NCI-H2029 (cell line): Measurements from ENCODE around the gene POLE3.
"Not testable (repeated sequence)": the region's sequence is repeated elsewhere in the genome, so short reads cannot be mapped to it uniquely, and the experiment has no call there.

ENCODE experiments used
- DNase-seq: peaks from one replicate; lab custom pipeline; 2025; lab: John Stamatoyannopoulos, UW

POLE3 gene

GRCh38 chr9:113376634-113377567 is 33.6 kb downstream of the POLE3 start, which contains the start of gene HDHD3:
Gene HDHD3, minus strand, starts transcription at chr9:113376986. Its CDS starts 2,632 bp downstream, at chr9:113374354.
- peak; percentile 75 for DNase-seq

GRCh38 chr9:113375057-113376023 is 35.1 kb downstream of the POLE3 start:
- no peak for DNase-seq

GRCh38 chr9:113373676-113374392 is 36.6 kb downstream of the POLE3 start:
- DNase-seq: no peak

DNA sequence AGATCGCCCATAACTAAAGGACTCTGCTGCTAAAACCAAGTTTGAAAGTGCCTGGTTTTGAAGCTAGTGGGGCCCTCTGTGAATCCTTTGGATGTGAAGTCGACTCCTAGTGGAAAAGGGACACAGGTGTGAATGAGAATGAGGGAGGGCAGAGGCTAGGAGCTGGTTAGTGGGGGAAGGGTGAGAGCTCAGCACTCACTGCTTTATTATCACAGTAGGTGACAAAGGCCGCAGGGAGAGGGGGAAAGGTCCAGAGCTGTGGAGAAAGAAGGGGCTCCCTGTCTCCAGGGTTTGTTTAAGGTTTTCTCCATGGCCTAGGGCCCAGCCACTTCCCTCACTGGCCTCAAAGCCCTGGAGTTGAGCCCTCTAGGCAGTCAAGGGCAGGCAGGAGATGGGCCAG is 37.2 kb downstream of the POLE3 start:
- DNase-seq: no peak

DNA sequence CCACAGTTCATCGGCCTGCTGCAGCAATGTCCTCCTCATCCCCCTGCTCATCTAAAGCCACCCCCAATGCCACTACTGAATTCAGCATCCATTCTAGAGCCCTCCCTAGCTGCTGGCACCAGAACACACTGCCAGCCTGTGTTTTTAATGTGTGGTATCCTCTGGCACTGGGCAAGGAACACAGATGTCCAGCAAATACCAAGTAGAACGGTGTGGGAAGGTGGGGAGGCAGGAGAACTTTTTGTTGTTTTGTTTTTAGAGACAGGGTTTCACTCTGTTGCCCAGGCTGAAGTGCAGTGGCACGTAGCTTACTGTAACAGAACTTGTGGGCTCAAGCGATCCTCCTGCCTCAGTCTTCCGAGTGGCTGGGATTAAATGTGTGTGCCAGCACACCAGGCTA is 38.4 kb downstream of the POLE3 start:
- DNase-seq: no peak

DNA sequence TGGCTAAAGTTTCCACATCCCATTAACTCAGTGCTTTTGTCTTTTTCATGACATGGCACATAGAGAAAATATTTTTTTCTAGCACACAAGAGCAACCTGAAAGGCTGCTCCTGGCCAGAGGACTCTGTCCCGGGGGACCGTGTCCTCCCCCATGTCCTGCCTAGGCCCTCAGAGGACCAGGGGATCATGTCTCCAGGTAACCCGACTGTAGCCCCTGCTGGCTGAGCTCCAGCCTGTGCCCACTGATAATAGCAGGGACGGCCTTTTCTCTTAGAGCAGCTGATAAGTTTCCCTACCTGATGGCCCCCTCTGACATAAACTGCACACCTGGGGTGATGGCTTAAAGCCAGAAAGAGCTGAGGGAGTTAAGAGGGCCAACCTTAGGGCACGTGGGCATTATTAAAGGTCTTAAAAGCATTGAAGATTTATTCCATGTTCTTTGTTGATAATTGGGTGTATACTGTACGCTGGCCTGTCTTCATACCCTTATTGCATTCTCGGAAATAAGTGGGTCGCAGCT is 39.6 kb downstream of the POLE3 start:
- DNase-seq: no peak

DNA sequence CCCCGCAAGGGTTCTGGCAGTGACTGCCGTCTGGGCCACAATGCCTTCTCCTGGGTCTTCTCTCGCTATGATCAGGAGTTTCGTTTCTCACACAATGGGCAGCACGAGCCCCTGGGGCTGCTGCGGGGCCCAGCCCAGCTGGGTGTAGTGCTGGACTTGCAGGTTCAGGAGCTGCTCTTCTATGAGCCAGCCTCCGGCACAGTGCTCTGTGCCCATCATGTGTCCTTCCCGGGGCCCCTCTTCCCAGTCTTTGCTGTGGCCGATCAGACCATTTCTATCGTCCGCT is 40.7 kb downstream of the POLE3 start:
- no peak for DNase-seq

DNA sequence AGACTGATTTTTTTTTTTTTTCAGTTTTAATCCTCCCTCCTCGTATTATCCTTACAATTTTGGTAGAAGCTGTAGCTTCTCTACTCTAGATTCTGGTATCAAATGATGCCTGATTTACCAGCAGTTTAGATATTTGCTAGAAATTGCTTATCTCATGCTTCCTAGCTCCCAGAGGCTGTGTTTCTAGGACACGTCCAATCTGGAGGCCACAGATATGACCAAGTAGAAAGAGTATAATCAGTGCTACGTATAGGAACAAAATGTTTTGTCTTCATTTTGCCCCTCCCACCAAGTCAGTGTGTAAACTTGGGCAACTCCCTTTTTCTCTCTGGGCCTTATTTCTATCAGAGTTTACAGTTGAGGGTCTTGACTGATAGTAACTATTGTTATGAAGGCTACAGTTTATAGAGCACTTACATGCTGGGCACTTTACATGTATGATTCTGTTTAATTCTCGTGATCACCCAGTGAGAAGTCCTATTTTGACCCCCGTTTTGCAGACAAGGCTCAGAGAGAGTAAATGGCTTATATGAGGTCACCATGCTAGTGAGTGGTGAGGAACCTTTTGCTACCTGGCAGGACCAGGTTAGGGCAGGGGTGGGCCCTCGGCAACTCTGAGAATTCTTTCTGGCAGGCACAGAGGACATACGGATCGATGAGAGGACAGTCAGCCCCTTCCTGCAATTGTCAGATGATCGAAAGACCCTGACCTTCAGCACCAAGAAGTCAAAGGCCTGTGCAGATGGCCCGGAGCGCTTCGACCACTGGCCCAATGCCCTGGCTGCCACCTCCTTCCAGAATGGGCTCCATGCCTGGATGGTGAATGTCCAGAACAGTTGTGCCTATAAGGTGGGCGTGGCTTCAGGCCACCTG is 41.3 kb downstream of the POLE3 start:
- DNase-seq: no peak

- DNase-seq: no peak
Observed at GRCh38 chr9:113368348-113368981, 42.0 kb downstream of the POLE3 start.

- DNase-seq: not testable (repeated sequence)
Observed at GRCh38 chr9:113365652-113366051, 44.8 kb downstream of the POLE3 start.

- DNase-seq: no peak
Observed at GRCh38 chr9:113364951-113365350, 45.5 kb downstream of the POLE3 start.

GRCh38 chr9:113363336-113363735 is 47.1 kb downstream of the POLE3 start:
- DNase-seq: no peak

GRCh38 chr9:113361304-113362018 is 49.0 kb downstream of the POLE3 start:
- no peak for DNase-seq

GRCh38 chr9:113360242-113360842 is 50.1 kb downstream of the POLE3 start:
- DNase-seq: no peak

- no peak for DNase-seq
Observed at GRCh38 chr9:113359385-113359784, 51.1 kb downstream of the POLE3 start.
